ENCODE results near the gene MFSD2A. TPM values are rescaled to one million over a fixed set of nuclear protein-coding genes. Genes with fewer than 3 reads are reported as not detected.

The MFSD2A gene
- total RNA-seq, 4 donors from 2014 or later = 8.9 to 60.8 (median 16.5) TPM

- WGBS, 2 donors = 57 to 59% methylated on average over 6 of the region's 6 CpGs
- Histone ChIP-seq H3K4me1 (peaks cover 0 to 6% of the 10 kb centered on the region in 2 donors), H3K36me3 (no peaks in the 10 kb centered on the region), H3K27ac (no peak overlapping the region), H3K27me3 (no peaks in the 10 kb centered on the region), H3K9me3 (no peaks in the 10 kb centered on the region), H3K4me3 (replicated peaks in 1 of 3) (no peak overlapping the region)
- TF ChIP-seq CTCF (IDR thresholded peaks at IDR 0.05) (no peak), POLR2A (IDR thresholded peaks at IDR 0.05) (no peak)
- intact Hi-C loops (cut with DNase I) = no loop called here
- DNase-seq = peak; percentile 23 to 40
Measured at GRCh38 chr1:39988618-39989343, 33.8 kb downstream of the MFSD2A start.

- H3K4me1 ChIP-seq = peaks cover 0 to 6% of the 10 kb centered on the region in 2 donors
- TF ChIP-seq CTCF (IDR thresholded peaks at IDR 0.05) (no peak), POLR2A (IDR thresholded peaks at IDR 0.05) (no peak)
- no peak for DNase-seq
- no peak overlapping the region for H3K27ac ChIP-seq
- H3K9me3 ChIP-seq = no peaks in the 10 kb centered on the region
- H3K36me3 ChIP-seq = no peaks in the 10 kb centered on the region
- no peaks in the 10 kb centered on the region for H3K27me3 ChIP-seq
- H3K4me3 ChIP-seq (replicated peaks in 1 of 3) = no peak overlapping the region
- WGBS, 2 donors = 88 to 91% methylated on average over 4 of the region's 4 CpGs
- intact Hi-C loops (cut with DNase I) = no loop called here
Measured at GRCh38 chr1:39990428-39990827, 35.5 kb downstream of the MFSD2A start.

GRCh38 chr1:39992234-39992633, 37.3 kb downstream of the MFSD2A start:
- Histone ChIP-seq H3K4me3 (replicated peaks in 1 of 3) (no peak overlapping the region), H3K27ac (no peak overlapping the region), H3K4me1 (peaks cover 0 to 15% of the 10 kb centered on the region in 2 donors), H3K36me3 (no peaks in the 10 kb centered on the region), H3K27me3 (no peaks in the 10 kb centered on the region), H3K9me3 (no peaks in the 10 kb centered on the region)
- no peak for DNase-seq
- 81 to 85% methylated on average over 2 of the region's 2 CpGs for WGBS, 2 donors
- intact Hi-C loops (cut with DNase I) = no loop called here
- TF ChIP-seq CTCF (IDR thresholded peaks at IDR 0.05) (no peak), POLR2A (IDR thresholded peaks at IDR 0.05) (no peak)

- intact Hi-C loops (cut with DNase I) = no loop called here
Measured at GRCh38 chr1:39992888-39993287, 37.9 kb downstream of the MFSD2A start.

More at GRCh38 chr1:39992888-39993287, 37.9 kb downstream of the MFSD2A start:
- Histone ChIP-seq H3K36me3 (no peaks in the 10 kb centered on the region), H3K27me3 (no peaks in the 10 kb centered on the region), H3K27ac (no peak overlapping the region), H3K4me1 (peaks cover 0 to 15% of the 10 kb centered on the region in 2 donors), H3K9me3 (no peaks in the 10 kb centered on the region), H3K4me3 (replicated peaks in 1 of 3) (no peak overlapping the region)
- no peak for DNase-seq
- 92 to 98% methylated on average over 5 of the region's 5 CpGs for WGBS, 2 donors
- TF ChIP-seq CTCF (IDR thresholded peaks at IDR 0.05) (no peak), POLR2A (IDR thresholded peaks at IDR 0.05) (no peak)

Measured in thyroid gland (tissue), 4 donors.